ENCODE measurements around the gene CELSR1.

The CELSR1 gene

GRCh38 chr22:46457502-46458488 lies 79.6 kb downstream of the CELSR1 start:
- no peak for DNase-seq

GRCh38 chr22:46456818-46457163 lies 80.6 kb downstream of the CELSR1 start:
- no peak for DNase-seq

GRCh38 chr22:46455446-46455845 lies 82.0 kb downstream of the CELSR1 start:
- no peak for DNase-seq

GRCh38 chr22:46454504-46455269 lies 82.7 kb downstream of the CELSR1 start:
- DNase-seq: no peak

- DNase-seq: no peak
These were observed 83.5 kb downstream of the CELSR1 start for GRCh38 chr22:46453829-46454503.

- no peak for DNase-seq
These were observed 84.2 kb downstream of the CELSR1 start for GRCh38 chr22:46453006-46453828.

- no peak for DNase-seq
These were observed 85.0 kb downstream of the CELSR1 start for GRCh38 chr22:46452195-46453005.

GRCh38 chr22:46451741-46452140 lies 85.7 kb downstream of the CELSR1 start:
- DNase-seq: no peak

- no peak for DNase-seq
These were observed 86.4 kb downstream of the CELSR1 start for GRCh38 chr22:46450931-46451561.

GRCh38 chr22:46449974-46450745 lies 87.3 kb downstream of the CELSR1 start:
- no peak for DNase-seq

GRCh38 chr22:46449116-46449691 lies 88.2 kb downstream of the CELSR1 start:
- no peak for DNase-seq

GRCh38 chr22:46448333-46448732 lies 89.1 kb downstream of the CELSR1 start:
- no peak for DNase-seq

GRCh38 chr22:46447906-46448305 lies 89.5 kb downstream of the CELSR1 start:
- DNase-seq: no peak

- no peak for DNase-seq
These were observed 90.6 kb downstream of the CELSR1 start for GRCh38 chr22:46446799-46447198.

GRCh38 chr22:46445771-46446420 lies 91.5 kb downstream of the CELSR1 start:
- DNase-seq: no peak

GRCh38 chr22:46444390-46444854 lies 93.0 kb downstream of the CELSR1 start:
- no peak for DNase-seq

GRCh38 chr22:46443850-46444389 lies 93.5 kb downstream of the CELSR1 start:
- no peak for DNase-seq

- DNase-seq: no peak
These were observed 95.1 kb downstream of the CELSR1 start for GRCh38 chr22:46442217-46442853.
